IPS-18a (cell line): ENCODE results near the gene RNF144A.

ENCODE experiments used
- H3K27ac ChIP-seq: one replicate; pipeline ENCODE4 v1.5.1; 2013; ENCODE audit warnings: low read length
- H3K27me3 ChIP-seq: one replicate; pipeline ENCODE4 v1.6.1; 2013; ENCODE audit warnings: mild to moderate bottlenecking, low read length; ENCODE audit not compliant: control insufficient read depth, insufficient read depth
- H3K36me3 ChIP-seq: one replicate; pipeline ENCODE4 v1.6.1; 2013; ENCODE audit warnings: low read depth, low read length; ENCODE audit not compliant: control insufficient read depth
- H3K4me1 ChIP-seq: one replicate; pipeline ENCODE4 v1.6.1; 2013; ENCODE audit warnings: low read depth, low read length; ENCODE audit not compliant: control insufficient read depth
- H3K4me3 ChIP-seq: one replicate; pipeline ENCODE4 v1.5.1; 2013; ENCODE audit warnings: low read length
- H3K9ac ChIP-seq: one replicate; pipeline ENCODE4 v1.6.1; 2013; ENCODE audit warnings: mild to moderate bottlenecking, low read length, moderate library complexity
- H3K9me3 ChIP-seq: one replicate; pipeline ENCODE4 v1.6.1; 2013; ENCODE audit warnings: low read depth, low read length; ENCODE audit not compliant: control insufficient read depth

The RNF144A gene

DNA sequence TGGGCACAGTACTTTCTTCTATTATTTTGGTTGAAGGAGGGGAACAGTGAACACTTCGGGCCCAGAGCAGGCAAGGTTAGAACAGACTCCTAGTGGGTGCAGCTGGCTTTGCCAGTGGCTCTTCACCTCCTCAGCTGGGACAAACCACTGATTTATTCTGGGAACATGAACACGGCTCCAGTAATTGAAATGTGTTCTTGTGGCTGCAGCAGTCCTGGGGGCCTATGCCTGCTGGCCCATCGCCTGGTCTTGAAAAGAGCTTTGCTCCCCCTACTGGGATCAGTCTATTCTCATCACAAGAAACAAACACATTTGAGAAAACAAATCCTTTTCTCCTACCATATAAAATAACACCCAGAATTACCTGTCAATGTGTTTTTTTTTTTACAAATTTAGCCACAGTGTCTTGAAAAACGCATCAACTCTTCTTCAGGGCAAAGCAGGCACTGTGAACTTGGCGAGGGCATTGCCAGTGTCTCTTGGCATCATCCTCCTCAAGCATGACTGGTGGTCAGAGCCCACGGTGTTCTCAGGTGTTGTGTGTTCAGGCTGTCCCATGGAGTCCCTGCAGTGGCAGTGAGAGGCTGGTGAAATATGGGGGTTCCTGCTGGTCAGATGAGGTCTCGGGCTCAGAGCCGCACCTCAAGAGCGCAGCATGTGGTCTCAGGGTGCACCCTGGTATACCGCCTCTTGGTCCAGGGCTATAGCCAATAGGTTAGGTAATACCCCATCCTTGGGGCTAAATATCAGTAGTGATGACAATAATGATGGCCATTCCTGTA lies 51.3 kb downstream of the RNF144A start:
- no peak overlapping the region for H3K9ac ChIP-seq
- no peak overlapping the region for H3K4me3 ChIP-seq
- H3K9me3 ChIP-seq = no peaks in the 10 kb centered on the region
- peaks cover 4% of the 10 kb centered on the region for H3K36me3 ChIP-seq
- H3K4me1 ChIP-seq = no peaks in the 10 kb centered on the region
- no peak overlapping the region for H3K27ac ChIP-seq
- H3K27me3 ChIP-seq = no peaks in the 10 kb centered on the region

GRCh38 chr2:6970551-6970950 lies 53.3 kb downstream of the RNF144A start:
- no peak overlapping the region for H3K27ac ChIP-seq
- H3K9ac ChIP-seq = no peak overlapping the region
- H3K9me3 ChIP-seq = no peaks in the 10 kb centered on the region
- no peaks in the 10 kb centered on the region for H3K27me3 ChIP-seq
- H3K4me1 ChIP-seq = no peaks in the 10 kb centered on the region
- H3K36me3 ChIP-seq = peaks cover 4% of the 10 kb centered on the region
- H3K4me3 ChIP-seq = no peak overlapping the region

GRCh38 chr2:6970976-6971480 lies 53.8 kb downstream of the RNF144A start:
- Histone ChIP-seq H3K27ac (no peak overlapping the region), H3K27me3 (no peaks in the 10 kb centered on the region)

GRCh38 chr2:6971502-6971901 lies 54.3 kb downstream of the RNF144A start:
- peaks cover 4% of the 10 kb centered on the region for H3K36me3 ChIP-seq
- no peaks in the 10 kb centered on the region for H3K4me1 ChIP-seq
- no peaks in the 10 kb centered on the region for H3K9me3 ChIP-seq
- no peak overlapping the region for H3K9ac ChIP-seq
- H3K27me3 ChIP-seq = no peaks in the 10 kb centered on the region
- H3K4me3 ChIP-seq = no peak overlapping the region
- no peak overlapping the region for H3K27ac ChIP-seq

More at GRCh38 chr2:6970976-6971480, 53.8 kb downstream of the RNF144A start:
- Histone ChIP-seq H3K9ac (no peak overlapping the region), H3K4me1 (no peaks in the 10 kb centered on the region), H3K36me3 (peaks cover 4% of the 10 kb centered on the region), H3K4me3 (no peak overlapping the region), H3K9me3 (no peaks in the 10 kb centered on the region)

DNA sequence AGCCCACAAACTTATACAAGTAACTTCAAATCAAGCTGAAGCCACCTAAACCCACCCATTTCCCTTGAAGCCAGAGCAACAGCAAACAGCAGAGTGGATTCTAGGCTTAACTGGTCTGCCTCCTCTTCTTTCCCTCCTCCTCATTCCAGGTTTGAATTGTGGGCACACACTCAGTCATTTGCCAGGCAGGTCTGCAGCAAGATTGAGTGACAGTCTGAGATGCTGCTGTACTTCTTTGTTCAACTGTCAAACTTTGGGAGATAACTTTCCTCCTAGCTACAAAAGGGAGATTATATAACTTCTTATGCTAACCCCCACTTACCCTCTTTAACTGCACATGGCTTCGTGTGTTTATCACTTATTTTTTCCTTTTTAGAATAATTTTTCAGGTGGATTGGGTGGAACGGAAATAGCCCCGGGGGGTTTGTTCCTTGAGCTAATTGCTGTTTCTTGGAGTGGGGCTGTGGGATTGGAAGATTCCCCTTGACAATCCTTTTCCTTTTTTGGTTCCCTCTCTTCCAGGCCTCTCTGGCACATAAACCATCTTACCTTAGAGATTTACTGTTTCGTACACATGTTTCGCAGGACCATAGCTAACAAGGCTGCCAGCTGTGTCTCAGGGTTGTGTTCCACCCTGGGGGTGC lies 55.0 kb downstream of the RNF144A start:
- H3K4me1 ChIP-seq = no peaks in the 10 kb centered on the region
- peaks cover 4% of the 10 kb centered on the region for H3K36me3 ChIP-seq
- H3K27ac ChIP-seq = no peak overlapping the region
- no peak overlapping the region for H3K4me3 ChIP-seq
- no peak overlapping the region for H3K9ac ChIP-seq
- no peaks in the 10 kb centered on the region for H3K9me3 ChIP-seq
- no peaks in the 10 kb centered on the region for H3K27me3 ChIP-seq

DNA sequence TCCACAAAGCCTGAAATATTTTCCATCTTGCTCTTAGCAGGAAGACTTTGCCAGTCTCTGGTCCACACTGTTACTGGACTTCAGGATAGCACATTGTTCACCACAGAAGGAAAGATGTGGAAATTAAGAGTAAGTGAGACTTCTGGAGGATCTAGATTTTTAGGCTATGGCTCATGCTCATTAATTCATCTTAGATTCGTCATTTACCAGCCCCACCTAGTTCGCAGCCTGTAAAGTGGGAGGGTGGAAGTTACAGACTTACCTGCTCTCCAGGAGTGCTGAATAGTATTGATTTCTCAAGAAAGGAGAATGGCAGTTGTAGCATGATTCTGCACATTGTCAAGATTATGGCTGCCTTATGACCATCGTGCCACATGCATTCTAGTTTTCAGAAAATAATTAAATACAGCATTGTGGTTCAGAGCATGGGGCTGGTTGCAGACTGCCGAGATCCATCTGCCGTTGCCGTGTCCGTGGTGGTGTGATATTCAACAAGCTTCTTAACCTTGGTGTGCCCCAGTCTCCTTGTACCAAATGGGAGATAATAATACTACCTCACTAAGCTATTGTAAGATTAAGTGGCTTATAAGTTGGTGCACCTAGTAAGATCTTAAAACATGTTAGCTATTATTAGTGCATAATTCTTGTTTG lies 56.8 kb downstream of the RNF144A start:
- Histone ChIP-seq H3K4me1 (no peaks in the 10 kb centered on the region), H3K9ac (no peak overlapping the region), H3K36me3 (peaks cover 4% of the 10 kb centered on the region), H3K9me3 (no peaks in the 10 kb centered on the region), H3K27ac (no peak overlapping the region), H3K4me3 (no peak overlapping the region), H3K27me3 (no peaks in the 10 kb centered on the region)

DNA sequence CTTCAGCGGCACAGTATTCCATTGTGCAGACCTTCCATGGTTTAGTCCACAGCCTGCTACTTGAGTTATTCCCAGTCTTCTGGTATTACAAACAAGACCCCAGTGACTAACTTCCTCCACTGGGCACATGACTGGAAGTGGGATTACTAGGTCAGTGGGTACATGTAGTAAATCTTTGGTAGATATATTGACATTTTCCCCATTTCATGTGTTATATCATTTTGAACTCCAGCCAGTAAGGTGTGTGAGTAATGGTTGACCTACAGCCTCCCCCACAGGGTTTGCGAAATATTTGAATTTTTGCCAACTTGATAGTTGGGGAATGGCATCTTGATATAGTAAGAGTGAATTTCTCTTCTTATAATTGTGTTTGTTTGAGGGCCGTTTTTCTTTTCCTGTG lies 58.8 kb downstream of the RNF144A start:
- Histone ChIP-seq H3K4me3 (no peak overlapping the region), H3K9me3 (no peaks in the 10 kb centered on the region), H3K9ac (no peak overlapping the region), H3K36me3 (no peaks in the 10 kb centered on the region), H3K4me1 (no peaks in the 10 kb centered on the region), H3K27me3 (no peaks in the 10 kb centered on the region), H3K27ac (no peak overlapping the region)

DNA sequence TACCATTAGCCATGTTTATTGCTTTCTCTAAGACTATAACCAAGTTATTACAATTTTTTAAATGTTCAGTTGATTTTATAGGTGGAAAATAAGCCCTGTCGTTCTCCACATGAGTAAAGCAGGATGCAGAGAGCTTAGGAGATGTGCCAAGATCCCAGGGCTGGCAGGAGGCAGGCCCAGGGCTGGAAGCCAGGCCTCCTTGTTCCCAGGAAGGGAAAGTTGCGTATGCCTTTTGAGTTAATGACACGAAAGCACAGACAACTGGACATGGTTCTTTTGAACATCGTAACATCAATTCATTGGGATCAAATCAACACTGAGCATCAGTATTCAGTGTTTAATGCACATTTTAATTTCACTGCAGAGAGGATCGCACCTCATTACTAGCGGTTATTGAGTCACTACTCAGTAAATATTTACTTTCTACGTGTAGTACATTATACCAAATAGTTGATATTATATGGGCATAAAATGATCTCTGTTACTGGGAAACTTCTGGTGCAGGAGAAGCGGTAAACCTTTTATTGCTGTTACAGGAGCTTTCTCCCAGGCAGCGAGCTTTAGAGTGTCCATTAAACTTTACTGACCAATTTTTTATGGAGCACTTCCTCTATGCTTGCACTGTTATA lies 60.0 kb downstream of the RNF144A start:
- Histone ChIP-seq H3K4me1 (no peaks in the 10 kb centered on the region), H3K4me3 (no peak overlapping the region), H3K27ac (no peak overlapping the region), H3K9ac (no peak overlapping the region), H3K9me3 (no peaks in the 10 kb centered on the region), H3K27me3 (no peaks in the 10 kb centered on the region), H3K36me3 (no peaks in the 10 kb centered on the region)

DNA sequence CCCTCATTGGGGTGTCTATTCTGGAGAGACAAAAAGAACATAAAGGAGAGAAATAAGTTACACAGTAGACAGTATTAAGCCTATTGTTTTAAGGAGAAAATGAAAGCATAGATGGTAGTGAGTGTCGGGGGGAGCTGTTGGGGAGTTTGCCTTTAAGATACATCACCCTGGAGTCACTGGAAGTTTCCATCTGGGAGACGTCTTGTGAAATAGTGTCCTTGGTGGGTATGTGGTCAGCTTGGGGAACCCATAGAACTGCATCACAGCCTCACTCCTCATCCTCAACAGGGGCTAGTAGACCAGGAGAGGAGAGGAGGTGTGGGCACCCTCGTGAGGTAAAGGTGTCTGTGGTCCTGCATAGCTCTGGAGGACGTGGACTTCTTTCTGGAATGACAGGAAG lies 60.6 kb downstream of the RNF144A start:
- Histone ChIP-seq H3K9ac (no peak overlapping the region), H3K4me3 (no peak overlapping the region), H3K4me1 (no peaks in the 10 kb centered on the region), H3K27me3 (no peaks in the 10 kb centered on the region), H3K9me3 (no peaks in the 10 kb centered on the region), H3K27ac (no peak overlapping the region), H3K36me3 (no peaks in the 10 kb centered on the region)

DNA sequence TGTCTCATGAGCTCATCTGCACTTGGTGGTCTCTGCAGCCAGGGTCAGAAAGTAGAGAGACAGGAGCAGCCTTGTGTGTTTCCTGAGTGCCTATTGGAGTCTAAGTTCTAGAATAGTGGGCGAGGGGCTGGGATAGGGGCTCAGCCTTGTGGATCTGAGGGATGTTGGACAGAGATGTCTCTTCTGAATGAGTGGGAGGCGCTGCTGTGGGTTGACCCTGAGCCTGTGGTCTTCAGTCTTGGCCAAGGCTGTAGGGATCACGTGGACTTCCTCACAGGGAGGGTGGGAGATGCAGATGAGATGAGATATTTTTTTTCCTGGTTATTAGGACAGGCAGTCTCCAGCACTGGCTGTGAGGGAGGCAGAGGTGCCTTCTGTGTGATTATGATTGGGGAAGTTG lies 61.8 kb downstream of the RNF144A start:
- no peak overlapping the region for H3K4me3 ChIP-seq
- H3K27ac ChIP-seq = no peak overlapping the region
- H3K36me3 ChIP-seq = no peaks in the 10 kb centered on the region
- no peaks in the 10 kb centered on the region for H3K9me3 ChIP-seq
- H3K9ac ChIP-seq = no peak overlapping the region
- H3K4me1 ChIP-seq = no peaks in the 10 kb centered on the region
- H3K27me3 ChIP-seq = no peaks in the 10 kb centered on the region

- no peak overlapping the region for H3K4me3 ChIP-seq
- H3K27me3 ChIP-seq = no peaks in the 10 kb centered on the region
- no peak overlapping the region for H3K27ac ChIP-seq
- peaks cover 9% of the 10 kb centered on the region for H3K4me1 ChIP-seq
- no peaks in the 10 kb centered on the region for H3K36me3 ChIP-seq
- H3K9me3 ChIP-seq = no peaks in the 10 kb centered on the region
- no peak overlapping the region for H3K9ac ChIP-seq
These were observed 65.2 kb downstream of the RNF144A start for GRCh38 chr2:6982449-6982848.
